Cardiac septum (tissue), 1 donor: Measurements from ENCODE around the gene LRRK1. TPM values are rescaled to one million over a fixed set of nuclear protein-coding genes. Genes with fewer than 3 reads are reported as not detected.

Experiments
- DNase-seq: peaks from one replicate; pipeline ENCODE4 v3.0.0-alpha.2; 2020; ENCODE audit warnings: low spot score
- intact Hi-C: fragments of 100-400 bp; cut with DNase I; formaldehyde crosslinking; loops from one replicate; pipeline ENCODE4 v1.14.0; 2022
- long read RNA-seq: library from polyadenylated mRNA; unstranded; transcript quantifications from one replicate; pipeline ENCODE4 v2.0.0, GENCODE V29; 2021
- total RNA-seq: library from RNA; stranded (reverse); fragmentation: NEBNext Ultra II Directional; extraction: Animal tissue kit (Norgen Biotek cat#: 25700); gene quantifications from one replicate; pipeline ENCODE4 v1.2.1, GENCODE V29; 2021
- donor health status: DM: no; HTN: no; CAD: no.

Gene LRRK1, protein sequence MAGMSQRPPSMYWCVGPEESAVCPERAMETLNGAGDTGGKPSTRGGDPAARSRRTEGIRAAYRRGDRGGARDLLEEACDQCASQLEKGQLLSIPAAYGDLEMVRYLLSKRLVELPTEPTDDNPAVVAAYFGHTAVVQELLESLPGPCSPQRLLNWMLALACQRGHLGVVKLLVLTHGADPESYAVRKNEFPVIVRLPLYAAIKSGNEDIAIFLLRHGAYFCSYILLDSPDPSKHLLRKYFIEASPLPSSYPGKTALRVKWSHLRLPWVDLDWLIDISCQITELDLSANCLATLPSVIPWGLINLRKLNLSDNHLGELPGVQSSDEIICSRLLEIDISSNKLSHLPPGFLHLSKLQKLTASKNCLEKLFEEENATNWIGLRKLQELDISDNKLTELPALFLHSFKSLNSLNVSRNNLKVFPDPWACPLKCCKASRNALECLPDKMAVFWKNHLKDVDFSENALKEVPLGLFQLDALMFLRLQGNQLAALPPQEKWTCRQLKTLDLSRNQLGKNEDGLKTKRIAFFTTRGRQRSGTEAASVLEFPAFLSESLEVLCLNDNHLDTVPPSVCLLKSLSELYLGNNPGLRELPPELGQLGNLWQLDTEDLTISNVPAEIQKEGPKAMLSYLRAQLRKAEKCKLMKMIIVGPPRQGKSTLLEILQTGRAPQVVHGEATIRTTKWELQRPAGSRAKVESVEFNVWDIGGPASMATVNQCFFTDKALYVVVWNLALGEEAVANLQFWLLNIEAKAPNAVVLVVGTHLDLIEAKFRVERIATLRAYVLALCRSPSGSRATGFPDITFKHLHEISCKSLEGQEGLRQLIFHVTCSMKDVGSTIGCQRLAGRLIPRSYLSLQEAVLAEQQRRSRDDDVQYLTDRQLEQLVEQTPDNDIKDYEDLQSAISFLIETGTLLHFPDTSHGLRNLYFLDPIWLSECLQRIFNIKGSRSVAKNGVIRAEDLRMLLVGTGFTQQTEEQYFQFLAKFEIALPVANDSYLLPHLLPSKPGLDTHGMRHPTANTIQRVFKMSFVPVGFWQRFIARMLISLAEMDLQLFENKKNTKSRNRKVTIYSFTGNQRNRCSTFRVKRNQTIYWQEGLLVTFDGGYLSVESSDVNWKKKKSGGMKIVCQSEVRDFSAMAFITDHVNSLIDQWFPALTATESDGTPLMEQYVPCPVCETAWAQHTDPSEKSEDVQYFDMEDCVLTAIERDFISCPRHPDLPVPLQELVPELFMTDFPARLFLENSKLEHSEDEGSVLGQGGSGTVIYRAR (N-terminal part only)
- 3.5 TPM for total RNA-seq
- long read RNA-seq, partial matches to known transcripts = 1 of 2 reads
- long read RNA-seq, other reads (novel, unspliced or antisense) = 1 of 2 reads

- intact Hi-C loops = loop anchor here (1.0 to 10.0 kb wide), 2 partner anchors 88 to 336 kb away; partner anchors contain the start of gene CHSY1
- DNase-seq = peak; percentile 83
Observed at GRCh38 chr15:100918690-100919480, at the start of gene LRRK1. TSS of gene LRRK1 (plus strand) at chr15:100919357. CDS start at chr15:100924633, 5,276 bp downstream.

- intact Hi-C loops = loop anchor here (2.0 to 5.0 kb wide), 2 partner anchors 201 to 244 kb away; no protein-coding TSS in a partner anchor
- no peak for DNase-seq
Observed at GRCh38 chr15:100873029-100873677, 46.0 kb upstream of the LRRK1 start.

DNA sequence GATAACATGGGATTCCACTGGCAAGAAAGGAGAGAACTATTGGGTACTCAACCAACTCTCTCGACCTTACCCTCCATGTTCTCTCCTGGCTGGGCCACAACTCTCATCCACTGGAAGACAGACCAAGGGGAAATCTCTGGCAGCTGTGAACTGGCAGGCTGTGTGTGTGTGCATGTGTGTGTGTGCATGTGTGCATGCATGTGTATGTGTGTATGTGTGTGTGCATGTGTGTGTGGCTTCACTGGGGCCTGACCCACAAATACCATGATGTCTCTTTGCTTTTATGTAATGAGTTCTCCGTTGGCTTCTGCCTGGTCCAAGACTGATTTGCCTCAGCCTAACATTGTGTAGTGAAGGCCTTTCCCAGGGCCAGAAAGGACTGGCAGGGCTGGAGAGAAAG, 43.7 kb upstream of the LRRK1 start:
- no peak for DNase-seq
- intact Hi-C loops = no loop called here

DNA sequence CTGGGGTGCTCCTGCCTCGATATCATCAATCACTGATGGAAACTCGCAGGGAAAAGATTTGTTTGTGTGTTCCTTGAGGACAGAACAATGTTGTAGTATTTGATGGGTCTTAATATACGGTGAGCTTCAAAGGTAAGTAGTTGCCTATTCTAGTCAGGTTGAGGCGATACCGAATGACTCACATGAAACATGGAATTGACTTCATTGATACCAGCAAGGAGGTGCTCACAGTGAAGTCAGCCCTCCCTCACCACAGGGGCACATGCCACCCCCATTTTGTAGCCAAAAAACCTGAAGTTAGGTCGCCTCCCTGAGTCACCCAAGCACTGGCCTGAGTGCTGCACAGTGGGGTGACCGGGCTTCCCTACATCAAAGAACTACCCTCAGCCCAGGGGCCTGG, 43.2 kb upstream of the LRRK1 start:
- DNase-seq = no peak
- intact Hi-C loops = no loop called here

GRCh38 chr15:100877551-100877950, 41.6 kb upstream of the LRRK1 start:
- intact Hi-C loops = no loop called here
- no peak for DNase-seq

GRCh38 chr15:100878130-100878529, 41.0 kb upstream of the LRRK1 start:
- intact Hi-C loops = no loop called here

GRCh38 chr15:100878648-100879047, 40.5 kb upstream of the LRRK1 start:
- no peak for DNase-seq
- intact Hi-C loops = no loop called here

More at GRCh38 chr15:100878130-100878529, 41.0 kb upstream of the LRRK1 start:
- DNase-seq = no peak

- no peak for DNase-seq
- intact Hi-C loops = no loop called here
Observed at GRCh38 chr15:100879061-100879463, 40.1 kb upstream of the LRRK1 start.

DNA sequence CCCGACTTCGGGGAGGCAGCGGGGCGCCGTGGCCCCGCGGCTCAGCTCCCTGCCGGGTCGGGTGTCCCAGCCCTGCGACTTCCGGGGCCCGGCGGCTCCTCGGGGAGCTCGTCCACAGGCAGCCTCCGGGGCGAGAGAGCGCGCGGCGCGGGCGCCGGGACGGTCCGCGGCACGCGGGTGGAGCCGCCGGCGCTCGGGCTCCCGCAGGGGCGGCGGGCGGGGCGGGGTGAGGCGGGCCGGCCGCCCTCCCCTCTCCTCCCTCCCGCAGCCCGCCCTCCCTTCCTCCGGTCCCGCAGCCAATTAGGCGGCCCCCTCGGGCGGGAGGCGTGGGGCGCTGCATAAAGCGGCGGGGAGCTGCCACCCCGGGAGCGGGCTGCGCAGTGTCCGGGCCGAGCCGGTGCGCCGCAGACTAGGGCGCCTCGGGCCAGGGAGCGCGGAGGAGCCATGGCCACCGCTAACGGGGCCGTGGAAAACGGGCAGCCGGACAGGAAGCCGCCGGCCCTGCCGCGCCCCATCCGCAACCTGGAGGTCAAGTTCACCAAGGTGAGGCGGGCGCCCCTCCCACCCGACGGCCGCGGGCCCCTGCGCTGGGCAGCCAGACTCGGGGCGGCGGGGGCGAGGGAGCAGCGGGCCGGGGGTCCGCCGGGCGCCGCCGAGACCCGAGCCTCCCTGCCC, 39.6 kb upstream of the LRRK1 start, which contains the start of gene ALDH1A3:
Gene ALDH1A3, plus strand, starts transcription at position 368 of the 675 bp plus-strand sequence. Its CDS starts 77 bp downstream, at position 445.
- no peak for DNase-seq
- intact Hi-C loops = no loop called here

- no peak for DNase-seq
- intact Hi-C loops = no loop called here
Observed at GRCh38 chr15:100880139-100880896, 38.8 kb upstream of the LRRK1 start.

GRCh38 chr15:100880897-100881242, 38.3 kb upstream of the LRRK1 start:
- intact Hi-C loops = no loop called here
- DNase-seq = no peak

GRCh38 chr15:100881573-100882336, 37.4 kb upstream of the LRRK1 start:
- no peak for DNase-seq
- intact Hi-C loops = no loop called here

DNA sequence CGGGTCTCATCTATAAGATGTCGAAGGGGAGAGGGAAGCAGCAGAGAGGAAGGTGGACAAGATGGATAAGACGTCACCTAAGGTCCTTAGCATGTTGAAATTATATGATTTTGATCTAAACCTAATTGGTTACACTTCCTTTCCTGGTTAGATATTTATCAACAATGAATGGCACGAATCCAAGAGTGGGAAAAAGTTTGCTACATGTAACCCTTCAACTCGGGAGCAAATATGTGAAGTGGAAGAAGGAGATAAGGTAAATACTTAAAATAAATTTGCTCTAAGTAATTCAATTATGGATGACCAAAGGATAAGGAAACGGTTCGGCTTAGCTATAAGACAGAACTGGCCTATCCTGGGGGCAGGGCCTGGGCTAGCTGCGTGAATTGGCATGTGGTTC, 34.0 kb upstream of the LRRK1 start:
- DNase-seq = no peak
- intact Hi-C loops = no loop called here

DNA sequence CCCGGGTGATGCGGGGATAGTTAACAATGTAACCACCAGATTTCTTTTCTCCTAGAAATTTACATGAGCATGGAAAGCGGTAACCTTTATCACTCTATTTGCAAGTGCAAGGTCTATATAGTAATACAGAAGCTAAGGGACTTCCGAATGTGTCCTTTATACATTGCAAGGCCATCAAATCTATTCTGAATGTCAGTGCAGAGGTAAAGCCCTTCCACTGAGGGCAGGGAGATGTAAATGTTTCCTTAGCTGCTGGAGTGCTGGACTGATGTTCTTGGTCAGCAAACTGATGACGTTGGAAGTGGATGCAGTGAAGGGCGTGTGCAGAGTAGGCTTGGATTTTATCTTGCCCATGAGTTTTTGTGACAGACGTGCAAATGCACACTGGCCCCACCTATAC, 33.3 kb upstream of the LRRK1 start:
- no peak for DNase-seq
- intact Hi-C loops = no loop called here

- intact Hi-C loops = no loop called here
- peak; percentile 54 for DNase-seq
Observed at GRCh38 chr15:100887211-100887913, 31.8 kb upstream of the LRRK1 start.
